DND-41 (cell line): ENCODE measurements around the gene ARL4A.

Experiments
- CTCF ChIP-seq: IDR thresholded peaks from 2 replicates; pipeline ENCODE4 v1.5.1; 2012; ENCODE audit warnings: borderline replicate concordance, low read length, moderate library complexity, mild to moderate bottlenecking; ENCODE audit not compliant: poor library complexity, severe bottlenecking; ENCODE audit errors: extremely low read depth
- EZH2 ChIP-seq: IDR thresholded peaks from 3 replicates; pipeline ENCODE4 v1.6.1; 2012; ENCODE audit warnings: borderline replicate concordance, low read depth, mild to moderate bottlenecking, moderate library complexity, low read length, inconsistent platforms; ENCODE audit not compliant: severe bottlenecking

GRCh38 chr7:12638851-12639456, 48.5 kb upstream of the ARL4A start:
- TF ChIP-seq CTCF (peak; percentile 67), EZH2 (no peak)
